Naive B cell (primary cell): ENCODE results near the gene FKBP8. TPM values are rescaled to one million over a fixed set of nuclear protein-coding genes. Genes with fewer than 3 reads are reported as not detected.
A peak's percentile ranks its signal among the peaks of the same experiment; 100 is the strongest.

Experiments used
- ATAC-seq, 2 donors: fragments of 150-1000 bp; cut with Tn5 transposase; 2 replicates each; pipeline ENCODE4 v1.10.0; 2021; ENCODE audit warnings: low read depth in 2 of 2, mild to moderate bottlenecking in 2 of 2, moderate library complexity in 2 of 2
- DNase-seq: peaks from one replicate; pipeline ENCODE4 v3.0.0; 2022
- H3K27ac Mint-ChIP-seq, 6 donors: one replicate each; pipeline ENCODE4 v1.8.0; 2020 to 2022; ENCODE audit warnings: mild to moderate bottlenecking in 6 of 6, mixed read lengths in 6 of 6, moderate library complexity in 5 of 6, inconsistent platforms in 2 of 6
- H3K27me3 Mint-ChIP-seq, 3 donors: one replicate each; pipeline ENCODE4 v1.8.0; 2021 to 2022; ENCODE audit warnings: mixed read lengths in 3 of 3, mild to moderate bottlenecking in 1 of 3
- H3K36me3 Mint-ChIP-seq, 2 donors: one replicate each; pipeline ENCODE4 v1.8.0; 2020 to 2022; ENCODE audit warnings: mixed read lengths in 2 of 2, inconsistent platforms in 1 of 2, mild to moderate bottlenecking in 1 of 2
- H3K4me1 Mint-ChIP-seq, 3 donors: one replicate each; pipeline ENCODE4 v1.8.0; 2020 to 2022; ENCODE audit warnings: mixed read lengths in 3 of 3, inconsistent platforms in 1 of 3, mild to moderate bottlenecking in 1 of 3, moderate library complexity in 1 of 3
- H3K4me3 Mint-ChIP-seq, 8 donors: one replicate each; pipeline ENCODE4 v1.8.0; 2020 to 2022; ENCODE audit warnings: mild to moderate bottlenecking in 8 of 8, mixed read lengths in 8 of 8, moderate library complexity in 8 of 8, inconsistent platforms in 2 of 8
- H3K9me3 Mint-ChIP-seq, 7 donors: one replicate each; pipeline ENCODE4 v1.8.0; 2020 to 2022; ENCODE audit warnings: mixed read lengths in 7 of 7, mild to moderate bottlenecking in 5 of 7, inconsistent platforms in 2 of 7, moderate library complexity in 1 of 7
- polyA plus RNA-seq, 6 donors: library from polyadenylated mRNA; unstranded; fragments of 300-500 nt; fragmentation: Illumina TruSeq; gene quantifications; one replicate each; pipeline ENCODE4 v1.2.3, GENCODE V29; 2021; ENCODE audit warnings: low read depth in 6 of 6

The FKBP8 gene
- polyA plus RNA-seq, 6 donors from 2014 or later: 69.8 to 100 (median 71.6) TPM

- peaks cover 0 to 10% of the 10 kb centered on the region in 2 donors for H3K36me3 Mint-ChIP-seq
- H3K27ac Mint-ChIP-seq: peak overlapping the region in 2 of 6 donors; percentile 54 to 75
- H3K4me1 Mint-ChIP-seq: peaks cover 9 to 24% (median 18%) of the 10 kb centered on the region in 3 donors
- DNase-seq (no peak), ATAC-seq (no peak)
- no peaks in the 10 kb centered on the region for H3K9me3 Mint-ChIP-seq
- H3K27me3 Mint-ChIP-seq: no peaks in the 10 kb centered on the region
- peak overlapping the region in 3 of 8 donors; percentile 6 to 45 (median 15) for H3K4me3 Mint-ChIP-seq
These were observed 34.1 kb upstream of the FKBP8 start for GRCh38 chr19:18577365-18577914.

- DNase-seq: no peak
- Mint-ChIP-seq H3K27me3 (no peaks in the 10 kb centered on the region), H3K27ac (no peak overlapping the region), H3K4me1 (peaks cover 18 to 33% (median 25%) of the 10 kb centered on the region in 3 donors), H3K4me3 (peak overlapping the region in 1 of 8 donors; percentile 45), H3K36me3 (peaks cover 0 to 10% of the 10 kb centered on the region in 2 donors), H3K9me3 (no peaks in the 10 kb centered on the region)
- no peak for ATAC-seq
These were observed 33.0 kb upstream of the FKBP8 start for GRCh38 chr19:18576383-18576782.

- Mint-ChIP-seq H3K36me3 (peaks cover 0 to 10% of the 10 kb centered on the region in 2 donors), H3K9me3 (no peaks in the 10 kb centered on the region), H3K27ac (peak overlapping the region in 2 of 6 donors; percentile 15 to 76), H3K27me3 (no peaks in the 10 kb centered on the region), H3K4me1 (peaks cover 21 to 36% (median 27%) of the 10 kb centered on the region in 3 donors), H3K4me3 (peak overlapping the region in 4 of 8 donors; percentile 12 to 71 (median 38))
- ATAC-seq (no peak), DNase-seq (no peak)
These were observed 31.4 kb upstream of the FKBP8 start for GRCh38 chr19:18574691-18575291.

GRCh38 chr19:18571564-18572344 is 28.4 kb upstream of the FKBP8 start, which contains the start of gene UBA52:
Gene UBA52 (plus strand): TSS chr19:18571857. CDS start chr19:18573301, 1,444 bp downstream.
- ATAC-seq (peak; percentile 91 to 92), DNase-seq (peak; percentile 100)
- peak within 1 kb of the TSS; percentile 96 to 100 (median 98) for H3K27ac Mint-ChIP-seq
- H3K9me3 Mint-ChIP-seq: no peaks in the 10 kb centered on the region
- peaks cover 0 to 10% of the 10 kb centered on the region in 2 donors for H3K36me3 Mint-ChIP-seq
- H3K4me1 Mint-ChIP-seq: peaks cover 21 to 36% (median 29%) of the 10 kb centered on the region in 3 donors
- no peaks in the 10 kb centered on the region for H3K27me3 Mint-ChIP-seq
- H3K4me3 Mint-ChIP-seq: peak within 1 kb of the TSS; percentile 91 to 98 (median 96)

GRCh38 chr19:18568367-18568766 is 25.0 kb upstream of the FKBP8 start:
- Mint-ChIP-seq H3K9me3 (no peaks in the 10 kb centered on the region), H3K4me3 (no peak overlapping the region), H3K4me1 (peaks cover 21 to 22% (median 21%) of the 10 kb centered on the region in 3 donors), H3K36me3 (peaks cover 0 to 5% of the 10 kb centered on the region in 2 donors), H3K27me3 (no peaks in the 10 kb centered on the region), H3K27ac (no peak overlapping the region)
- DNase-seq (no peak), ATAC-seq (no peak)

- H3K27ac Mint-ChIP-seq: no peak overlapping the region
- no peaks in the 10 kb centered on the region for H3K9me3 Mint-ChIP-seq
- no peak overlapping the region for H3K4me3 Mint-ChIP-seq
- DNase-seq (no peak), ATAC-seq (no peak)
- peaks cover 0 to 5% of the 10 kb centered on the region in 2 donors for H3K36me3 Mint-ChIP-seq
- no peaks in the 10 kb centered on the region for H3K27me3 Mint-ChIP-seq
- peaks cover 8 to 9% (median 8%) of the 10 kb centered on the region in 3 donors for H3K4me1 Mint-ChIP-seq
These were observed 23.6 kb upstream of the FKBP8 start for GRCh38 chr19:18566953-18567352.

GRCh38 chr19:18562086-18562485 is 18.7 kb upstream of the FKBP8 start:
- ATAC-seq: no peak
- Mint-ChIP-seq H3K27me3 (no peaks in the 10 kb centered on the region), H3K4me1 (peaks cover 12 to 22% (median 21%) of the 10 kb centered on the region in 3 donors), H3K36me3 (peaks cover 0 to 5% of the 10 kb centered on the region in 2 donors), H3K9me3 (no peaks in the 10 kb centered on the region), H3K4me3 (no peak overlapping the region), H3K27ac (no peak overlapping the region)
- no peak for DNase-seq

GRCh38 chr19:18559685-18560084 is 16.3 kb upstream of the FKBP8 start:
- Mint-ChIP-seq H3K27me3 (no peaks in the 10 kb centered on the region), H3K4me3 (peak overlapping the region; percentile 29 to 96 (median 82)), H3K36me3 (peaks cover 0 to 2% of the 10 kb centered on the region in 2 donors), H3K9me3 (no peaks in the 10 kb centered on the region), H3K27ac (peak overlapping the region; percentile 33 to 98 (median 96)), H3K4me1 (peaks cover 12 to 22% (median 21%) of the 10 kb centered on the region in 3 donors)
- ATAC-seq (no peak), DNase-seq (no peak)

- ATAC-seq (no peak), DNase-seq (no peak)
- H3K9me3 Mint-ChIP-seq: no peaks in the 10 kb centered on the region
- H3K36me3 Mint-ChIP-seq: no peaks in the 10 kb centered on the region
- H3K27ac Mint-ChIP-seq: peak overlapping the region; percentile 95 to 98 (median 96)
- peak overlapping the region; percentile 84 to 96 (median 89) for H3K4me3 Mint-ChIP-seq
- H3K4me1 Mint-ChIP-seq: peaks cover 12 to 22% (median 21%) of the 10 kb centered on the region in 3 donors
- H3K27me3 Mint-ChIP-seq: no peaks in the 10 kb centered on the region
These were observed 15.2 kb upstream of the FKBP8 start for GRCh38 chr19:18558604-18559003.

GRCh38 chr19:18558202-18558555 is 14.8 kb upstream of the FKBP8 start:
- DNase-seq: no peak
- peaks cover 12 to 22% (median 21%) of the 10 kb centered on the region in 3 donors for H3K4me1 Mint-ChIP-seq

GRCh38 chr19:18557411-18558201 is 14.2 kb upstream of the FKBP8 start, which contains the start of gene KXD1:
Gene KXD1 (plus strand): TSS chr19:18557870. CDS start chr19:18562057, 4,187 bp downstream.
- ATAC-seq (peak; percentile 96), DNase-seq (peak; percentile 98)
- H3K36me3 Mint-ChIP-seq: no peaks in the 10 kb centered on the region
- H3K9me3 Mint-ChIP-seq: no peaks in the 10 kb centered on the region
- H3K4me3 Mint-ChIP-seq: peak within 1 kb of the TSS; percentile 84 to 96 (median 89)
- peak within 1 kb of the TSS; percentile 96 to 98 (median 98) for H3K27ac Mint-ChIP-seq
- H3K27me3 Mint-ChIP-seq: no peaks in the 10 kb centered on the region
- H3K4me1 Mint-ChIP-seq: peaks cover 12 to 22% (median 21%) of the 10 kb centered on the region in 3 donors

More at GRCh38 chr19:18558202-18558555, 14.8 kb upstream of the FKBP8 start:
- H3K9me3 Mint-ChIP-seq: no peaks in the 10 kb centered on the region
- no peaks in the 10 kb centered on the region for H3K36me3 Mint-ChIP-seq
- H3K27ac Mint-ChIP-seq: peak overlapping the region; percentile 95 to 98 (median 96)
- H3K27me3 Mint-ChIP-seq: no peaks in the 10 kb centered on the region
- H3K4me3 Mint-ChIP-seq: peak overlapping the region; percentile 84 to 96 (median 89)
- no peak for ATAC-seq

- Mint-ChIP-seq H3K4me1 (no peaks in the 10 kb centered on the region), H3K4me3 (peak overlapping the region in 1 of 8 donors; percentile 26)
These were observed 8.3 kb upstream of the FKBP8 start for GRCh38 chr19:18551631-18552030.

More at GRCh38 chr19:18551631-18552030, 8.3 kb upstream of the FKBP8 start:
- H3K36me3 Mint-ChIP-seq: no peaks in the 10 kb centered on the region
- H3K27me3 Mint-ChIP-seq: no peaks in the 10 kb centered on the region
- H3K27ac Mint-ChIP-seq: no peak overlapping the region
- DNase-seq (no peak), ATAC-seq (no peak)
- no peaks in the 10 kb centered on the region for H3K9me3 Mint-ChIP-seq
